ENCODE data around the gene DDX10.
"Not testable (repeated sequence)": the region's sequence is repeated elsewhere in the genome, so short reads cannot be mapped to it uniquely, and the experiment has no call there.

DDX10 gene

DNA sequence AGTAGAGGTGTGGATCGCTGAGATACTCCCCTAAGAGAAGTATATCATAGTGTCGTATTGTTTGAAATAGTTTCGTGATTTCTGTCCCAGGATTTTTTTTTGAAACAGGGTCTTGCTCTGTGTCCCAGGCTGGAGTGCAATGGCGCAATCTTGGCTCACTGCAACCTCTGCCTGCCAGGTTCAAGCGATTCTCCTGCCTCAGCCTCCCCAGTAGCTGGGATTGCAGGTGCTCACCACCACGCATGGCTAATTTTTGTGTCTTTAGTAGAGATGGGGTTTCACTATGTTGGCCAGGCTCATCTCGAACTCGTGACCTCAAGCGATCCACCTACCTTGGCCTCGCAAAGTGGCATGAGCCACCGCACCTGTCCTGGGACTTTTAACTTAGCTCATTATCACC is 159.1 kb downstream of the DDX10 start:
- DNase-seq (ENCODE audit: low read depth) = not testable (repeated sequence)

DNA sequence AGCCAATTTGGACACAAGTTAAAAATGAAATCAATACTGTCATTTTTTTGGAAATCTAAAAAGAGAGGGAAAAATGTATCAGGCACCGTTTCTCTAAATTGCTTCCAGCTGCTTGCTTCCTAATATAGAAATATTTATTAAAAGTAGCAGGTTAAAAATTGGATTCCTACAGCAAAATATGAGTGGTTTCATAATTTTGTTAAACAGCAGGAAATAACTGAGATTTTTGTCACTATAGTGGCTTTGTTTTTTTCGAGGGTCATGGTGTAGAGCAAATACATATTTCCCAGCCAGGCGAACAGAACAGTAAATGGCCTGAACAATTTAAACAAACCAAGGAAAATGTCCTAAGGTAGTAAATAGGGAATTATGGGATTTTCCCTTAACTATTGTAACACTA is 159.7 kb downstream of the DDX10 start:
- DNase-seq (ENCODE audit: low read depth) = peak; percentile 18

DNA sequence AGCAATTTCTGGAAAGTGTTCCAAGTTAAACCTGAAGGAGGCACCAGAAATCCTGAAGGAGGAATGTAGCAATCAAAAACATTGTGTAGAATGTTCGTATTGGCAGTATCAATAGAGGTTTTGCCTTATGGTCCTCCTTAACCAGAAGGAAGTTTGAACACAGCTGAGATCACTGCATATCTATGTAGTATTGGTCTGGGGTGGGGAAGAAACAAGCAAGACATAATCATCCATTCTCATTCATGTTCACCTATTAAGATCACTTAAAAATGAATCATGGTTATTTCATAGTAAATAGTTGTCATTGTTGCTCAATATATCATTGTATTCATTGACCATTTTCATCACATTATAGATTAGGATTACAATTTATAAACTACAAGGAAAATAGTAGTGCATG is 160.5 kb downstream of the DDX10 start:
- peak; percentile 16 for DNase-seq (ENCODE audit: low read depth)

DNA sequence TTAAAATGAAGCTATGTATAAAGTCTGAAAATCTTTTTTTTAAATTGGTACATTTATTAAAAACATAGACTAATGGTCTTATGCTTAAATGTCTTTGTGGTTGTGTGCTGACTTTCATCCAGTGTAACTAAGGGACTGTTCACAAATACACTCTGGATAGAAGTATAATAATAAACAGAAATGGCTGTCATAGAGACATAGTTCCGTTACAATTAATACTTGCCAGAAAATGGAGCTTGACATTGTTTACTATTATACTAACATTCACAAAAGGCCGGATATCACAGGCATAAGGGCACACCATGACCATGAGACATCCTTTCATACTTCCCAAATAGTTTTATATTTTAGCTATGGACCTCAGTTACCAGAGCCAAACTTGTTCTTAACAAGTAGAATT is 161.3 kb downstream of the DDX10 start:
- DNase-seq (ENCODE audit: low read depth) = no peak

DNA sequence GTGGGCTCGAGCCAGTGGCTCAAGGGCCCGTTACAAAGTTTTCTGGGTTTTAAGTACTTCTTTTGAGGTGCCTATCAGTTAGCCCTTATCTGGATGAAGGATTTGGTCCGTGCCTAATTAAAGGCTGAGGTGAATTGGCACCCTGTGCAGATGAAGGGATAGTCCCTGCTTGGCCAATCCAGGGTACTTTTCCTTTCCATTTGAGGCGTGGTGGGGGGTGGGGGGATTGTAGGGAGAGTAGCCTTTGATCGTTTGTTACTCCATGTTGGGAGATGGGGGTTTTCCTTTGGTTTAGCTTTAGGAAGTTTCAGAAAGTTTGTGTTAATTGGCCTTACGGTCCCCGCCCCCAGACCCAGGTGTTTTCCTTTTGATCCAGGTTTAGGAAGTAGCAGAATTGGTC is 170.8 kb downstream of the DDX10 start:
- DNase-seq (ENCODE audit: low read depth) = no peak

DNA sequence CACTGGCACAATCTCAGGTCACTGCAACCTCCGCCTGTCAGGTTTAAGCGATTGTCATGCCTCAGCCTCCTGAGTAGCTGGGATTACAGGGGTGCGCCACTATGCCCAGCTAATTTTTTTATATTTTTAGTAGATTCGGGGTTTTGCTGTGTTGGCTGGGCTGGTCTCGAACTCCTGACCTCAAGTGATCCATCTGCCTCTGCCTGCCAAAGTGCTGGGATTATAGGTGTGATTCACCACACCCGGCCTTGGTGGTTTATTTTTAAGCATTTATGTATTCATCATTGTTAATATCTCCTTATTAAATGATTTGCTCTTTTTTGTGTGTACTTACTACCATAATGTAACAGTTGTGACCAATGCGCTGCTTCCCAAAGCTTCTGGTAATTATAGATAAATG is 171.7 kb downstream of the DDX10 start:
- peak; percentile 56 for DNase-seq (ENCODE audit: low read depth)

DNA sequence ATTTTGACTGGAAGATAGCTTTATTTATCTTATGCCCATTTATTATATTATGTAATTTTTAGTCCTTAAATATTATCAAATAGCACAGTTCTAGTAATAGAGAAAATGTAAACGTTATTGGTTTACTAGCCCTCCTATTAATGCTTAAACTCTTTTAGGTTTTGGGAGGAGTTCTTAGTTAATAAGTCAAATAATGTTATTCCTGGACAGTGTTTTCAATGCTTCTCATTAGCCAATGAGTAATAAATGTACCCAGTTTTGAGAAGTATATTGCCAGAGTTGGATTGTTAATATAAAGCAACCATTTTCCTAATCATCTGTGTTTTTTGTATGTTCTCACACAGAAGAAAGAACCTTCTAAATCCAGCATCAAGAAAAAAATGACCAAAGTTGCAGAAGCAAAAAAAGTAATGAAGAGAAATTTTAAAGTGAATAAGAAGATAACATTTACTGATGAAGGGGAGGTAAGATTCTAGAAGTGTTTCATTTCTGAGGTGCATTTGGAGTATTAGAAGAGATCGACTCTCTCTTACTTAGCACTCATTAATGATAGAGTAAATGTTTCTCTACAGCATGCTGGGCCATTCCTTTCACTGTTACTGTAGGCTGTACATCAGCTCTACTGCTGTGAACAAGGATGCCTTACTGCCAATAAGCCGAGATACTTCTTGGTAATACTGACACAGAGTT is 173.4 kb downstream of the DDX10 start:
- no peak for DNase-seq (ENCODE audit: low read depth)

DNA sequence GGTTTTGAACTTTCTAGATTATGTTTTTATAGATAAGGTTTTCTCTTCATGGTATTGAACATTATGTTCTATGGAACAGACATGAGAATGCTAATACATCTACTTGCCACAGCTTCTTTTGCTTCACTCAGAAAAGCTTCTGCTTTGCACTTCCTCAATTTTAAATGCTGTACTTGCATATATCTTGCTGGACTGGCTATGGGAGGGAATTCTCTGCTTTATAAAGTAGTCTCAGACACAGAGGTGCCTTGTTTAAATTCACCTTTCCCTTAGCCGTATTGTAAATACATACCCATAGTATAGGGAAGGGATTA is 173.9 kb downstream of the DDX10 start:
- DNase-seq (ENCODE audit: low read depth) = no peak

DNA sequence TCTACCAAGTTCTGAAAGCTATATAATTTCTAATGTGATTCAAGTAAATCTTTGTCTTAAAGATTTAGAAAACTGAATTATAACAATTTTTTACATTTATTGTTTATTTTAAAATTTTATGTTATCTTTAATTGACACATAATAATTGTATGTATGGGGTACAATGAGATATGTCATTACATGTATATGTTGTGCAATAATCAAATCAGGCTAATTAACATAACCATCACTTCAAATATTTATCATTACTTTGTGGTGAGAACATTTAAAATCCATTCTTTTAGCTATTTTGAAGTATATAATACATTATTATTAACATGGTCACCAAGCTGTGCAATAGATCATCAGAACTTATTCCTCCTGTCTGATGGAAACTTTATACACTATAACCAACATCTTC is 181.1 kb downstream of the DDX10 start:
- DNase-seq (ENCODE audit: low read depth) = no peak

DNA sequence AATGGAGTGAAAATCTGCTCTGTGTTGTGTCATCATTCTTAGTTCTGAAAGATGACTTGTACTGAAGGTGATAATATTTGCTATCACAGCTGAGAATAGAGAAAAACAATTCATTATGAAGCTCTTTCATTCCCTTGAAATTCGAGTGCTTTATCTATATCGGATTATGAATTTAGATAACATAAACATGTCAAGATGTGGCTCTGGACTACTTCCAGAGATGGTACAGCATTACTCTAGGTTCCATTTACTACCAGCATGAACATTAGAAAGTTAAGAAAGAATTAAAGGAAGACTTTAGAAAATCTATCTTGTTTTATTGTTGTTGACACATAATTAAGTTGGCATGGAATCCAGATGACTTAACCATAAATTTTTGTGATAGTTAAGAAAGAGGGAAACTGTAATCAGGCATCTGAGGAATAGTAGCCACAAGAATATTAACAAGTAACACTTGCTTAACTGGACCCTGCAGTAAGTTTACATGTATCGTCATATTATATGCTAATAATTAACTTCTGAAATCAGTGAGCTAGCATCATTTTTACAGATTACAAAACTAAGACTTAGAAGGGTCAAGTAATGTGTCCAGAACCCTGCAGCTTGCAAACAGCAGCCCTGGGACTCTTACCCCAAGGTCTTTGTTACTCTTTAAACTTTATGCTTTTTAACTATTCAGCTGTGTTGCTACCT is 182.6 kb downstream of the DDX10 start:
- DNase-seq (ENCODE audit: low read depth) = no peak

DNA sequence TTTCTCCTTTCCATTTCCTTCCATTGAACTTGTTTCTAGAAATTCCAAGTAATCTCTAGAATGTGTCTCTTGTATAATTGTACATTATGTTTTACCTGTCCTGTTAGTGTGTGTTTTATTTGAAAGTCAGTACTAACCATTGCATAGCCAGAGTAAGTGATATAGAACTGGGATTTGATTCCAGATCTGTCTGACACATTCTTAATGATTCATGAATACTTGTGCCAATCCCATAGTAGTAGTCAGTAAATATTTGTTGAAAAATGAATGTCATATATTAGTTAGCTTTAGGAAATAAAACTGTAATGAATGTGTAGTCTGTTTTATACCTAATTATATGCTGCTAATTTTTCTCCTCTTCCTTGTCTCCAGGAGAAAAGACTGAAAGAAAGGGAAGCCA is 186.9 kb downstream of the DDX10 start:
- DNase-seq (ENCODE audit: low read depth) = peak; percentile 15

DNA sequence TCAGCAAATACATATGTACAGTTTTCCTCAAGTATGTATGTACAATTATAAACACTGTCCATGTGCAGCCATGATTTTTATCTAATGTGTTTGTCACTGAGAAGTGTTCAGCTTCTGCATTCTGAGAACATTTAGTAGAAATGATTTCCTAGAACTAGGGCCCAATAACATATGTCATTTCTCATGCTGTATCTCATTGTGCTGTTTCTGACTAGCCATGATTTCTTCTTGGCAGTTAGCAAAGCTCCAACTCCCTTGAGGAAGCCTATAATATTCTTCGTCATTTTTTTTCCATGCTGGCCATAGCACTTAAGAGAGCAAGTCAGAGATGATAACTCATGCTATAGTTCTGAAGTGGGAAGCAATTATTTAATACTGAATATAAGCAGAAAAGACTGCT is 187.8 kb downstream of the DDX10 start:
- no peak for DNase-seq (ENCODE audit: low read depth)

DNA sequence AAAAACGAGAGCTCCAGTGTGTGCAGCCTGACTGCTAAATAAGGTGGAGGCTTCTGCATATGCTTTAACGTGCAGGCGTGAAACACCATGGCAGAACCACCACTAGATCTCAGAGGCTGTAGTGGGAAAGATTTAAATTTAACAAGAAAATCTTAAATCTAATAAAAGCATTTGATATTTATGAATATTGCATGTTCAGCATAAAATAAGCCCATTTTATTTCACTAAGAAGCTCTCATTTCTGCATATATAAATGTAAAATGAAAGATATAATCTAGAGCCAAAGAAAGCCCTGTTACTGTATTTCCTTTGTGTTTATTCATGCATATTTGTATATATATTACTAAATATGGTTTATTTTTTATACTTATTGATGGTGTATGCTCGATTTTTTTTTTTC is 188.3 kb downstream of the DDX10 start:
- DNase-seq (ENCODE audit: low read depth) = no peak

DNA sequence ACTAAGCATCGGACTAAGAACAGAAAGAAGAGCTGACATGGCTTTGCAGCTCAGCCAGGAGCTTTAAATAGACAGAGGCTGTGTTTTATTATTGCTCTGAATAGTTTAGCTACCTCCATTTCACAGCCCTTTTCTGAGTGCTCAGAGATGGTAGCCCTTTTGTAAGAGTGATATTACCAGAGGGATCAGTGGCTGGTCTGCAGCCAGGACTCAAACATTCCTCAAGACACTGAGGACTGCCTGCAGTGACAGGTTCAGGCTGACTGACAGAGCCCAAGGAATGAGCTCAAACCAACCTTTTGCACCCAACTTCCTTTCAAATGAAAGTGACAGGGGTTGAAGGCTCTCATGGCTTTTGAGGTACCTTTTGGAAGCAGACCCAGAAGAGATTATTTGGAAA is 189.0 kb downstream of the DDX10 start:
- peak; percentile 42 for DNase-seq (ENCODE audit: low read depth)

DNA sequence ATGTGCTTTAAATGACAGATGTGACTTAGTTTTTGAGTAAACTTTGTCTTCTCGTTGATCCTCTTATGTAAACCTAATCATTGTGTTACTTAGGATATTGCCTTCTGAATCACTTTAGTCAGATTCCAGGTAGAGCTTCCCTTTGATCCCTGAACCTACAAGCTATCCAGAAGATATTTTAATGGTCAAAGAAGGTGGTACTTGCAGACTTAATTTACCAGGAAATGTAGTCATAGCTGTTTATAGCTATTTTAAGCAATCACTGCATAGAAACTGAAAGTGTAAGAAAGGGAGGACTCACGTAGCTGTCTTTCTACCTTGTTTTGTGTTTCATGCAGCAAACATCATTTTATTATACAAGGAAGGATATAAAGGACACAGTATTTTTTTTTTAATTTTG is 189.5 kb downstream of the DDX10 start:
- DNase-seq (ENCODE audit: low read depth) = peak; percentile 55

DNA sequence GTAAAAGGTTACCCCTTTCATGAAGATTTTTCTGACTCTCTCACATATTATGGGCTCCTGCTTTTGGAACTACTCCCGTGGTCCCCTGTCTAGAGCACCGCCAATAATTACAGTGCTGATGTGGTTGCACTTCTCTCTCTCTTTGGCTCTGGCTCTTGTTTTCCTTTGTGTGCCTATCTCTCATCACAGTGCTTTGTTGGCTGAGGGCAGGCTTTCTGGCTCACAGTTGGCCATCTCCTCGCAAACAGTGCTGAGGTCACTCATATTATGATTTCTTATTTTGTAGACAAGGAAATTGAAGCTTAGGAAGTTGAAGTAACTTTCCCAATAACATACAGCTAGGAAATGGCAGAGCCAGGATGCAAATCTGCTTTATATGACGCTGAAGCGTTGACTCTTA is 192.5 kb downstream of the DDX10 start:
- DNase-seq (ENCODE audit: low read depth) = no peak

DNA sequence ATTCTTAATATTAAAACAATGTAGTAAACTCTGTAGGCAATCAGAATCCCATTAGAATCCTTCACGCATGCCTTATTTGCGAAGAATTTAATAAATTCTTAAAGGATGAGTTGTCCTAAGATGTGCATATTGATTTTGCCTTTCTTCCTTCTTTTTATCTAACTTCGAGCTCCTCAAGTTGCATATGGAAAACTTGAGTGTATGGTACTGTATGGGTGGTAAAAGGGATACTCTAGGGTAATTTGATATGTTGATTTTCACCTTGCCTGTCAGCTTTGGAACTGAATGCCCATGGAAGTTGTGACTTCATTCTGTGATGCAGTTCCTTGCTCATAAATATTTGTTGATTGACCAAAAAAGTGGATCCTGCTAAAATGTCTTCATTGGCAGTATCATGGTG is 193.8 kb downstream of the DDX10 start:
- DNase-seq (ENCODE audit: low read depth) = peak; percentile 36

DNA sequence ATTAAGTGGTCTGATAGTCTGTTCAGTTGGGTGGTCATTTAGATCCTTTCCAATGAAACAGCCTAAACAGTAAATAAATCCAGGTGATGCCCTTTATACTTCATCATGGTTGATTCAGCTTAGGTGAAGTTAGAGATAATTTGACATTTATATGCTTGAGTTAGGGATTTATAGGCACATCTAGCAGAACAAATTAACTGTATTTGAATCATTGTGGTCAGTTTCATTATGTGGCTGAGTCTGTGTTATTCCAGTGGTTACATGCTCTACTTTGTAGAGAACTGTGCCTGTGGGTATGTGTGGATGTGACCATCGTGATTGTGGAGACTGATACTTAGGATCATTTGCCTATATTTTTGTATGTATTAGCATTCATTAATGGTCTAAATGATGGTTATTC is 194.6 kb downstream of the DDX10 start:
- DNase-seq (ENCODE audit: low read depth) = no peak

DNA sequence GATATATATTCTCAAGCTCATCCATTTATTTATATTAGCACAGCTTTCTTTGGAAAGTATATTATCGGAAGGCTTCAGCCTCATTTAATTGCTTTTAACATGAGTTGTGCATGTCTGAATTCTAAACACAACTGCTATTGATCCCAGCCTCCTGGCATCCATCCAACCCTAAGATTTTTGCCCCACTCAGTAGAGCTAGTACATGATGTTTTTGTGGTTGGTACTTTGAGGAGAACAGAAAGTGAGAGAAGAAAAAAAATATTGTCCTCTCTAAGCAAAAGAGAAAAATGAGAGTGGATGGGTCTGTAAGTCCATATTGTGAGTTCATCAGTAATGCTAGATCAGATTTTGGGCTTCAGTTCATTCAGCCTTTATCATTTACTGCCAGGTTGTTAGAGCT is 198.7 kb downstream of the DDX10 start:
- DNase-seq (ENCODE audit: low read depth) = no peak

DNA sequence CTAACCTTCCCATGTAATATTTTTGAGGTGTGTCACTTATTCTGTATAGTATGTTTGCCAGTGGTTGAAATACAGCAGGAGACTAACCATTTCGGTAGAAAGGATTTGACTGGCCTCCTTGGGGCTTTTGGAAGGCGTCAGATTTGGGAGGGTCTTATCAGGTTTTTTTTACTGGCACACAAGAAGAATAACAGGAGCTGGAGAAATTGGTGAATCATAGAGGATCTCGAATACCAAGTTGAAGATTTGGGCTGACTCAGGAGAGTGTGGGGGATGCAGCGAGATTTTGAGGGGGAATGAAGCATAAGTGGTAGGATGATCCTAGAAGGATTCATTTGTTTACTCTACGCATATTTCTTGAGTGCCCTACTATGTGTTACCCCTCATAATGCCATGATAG is 200.5 kb downstream of the DDX10 start:
- no peak for DNase-seq (ENCODE audit: low read depth)

DNA sequence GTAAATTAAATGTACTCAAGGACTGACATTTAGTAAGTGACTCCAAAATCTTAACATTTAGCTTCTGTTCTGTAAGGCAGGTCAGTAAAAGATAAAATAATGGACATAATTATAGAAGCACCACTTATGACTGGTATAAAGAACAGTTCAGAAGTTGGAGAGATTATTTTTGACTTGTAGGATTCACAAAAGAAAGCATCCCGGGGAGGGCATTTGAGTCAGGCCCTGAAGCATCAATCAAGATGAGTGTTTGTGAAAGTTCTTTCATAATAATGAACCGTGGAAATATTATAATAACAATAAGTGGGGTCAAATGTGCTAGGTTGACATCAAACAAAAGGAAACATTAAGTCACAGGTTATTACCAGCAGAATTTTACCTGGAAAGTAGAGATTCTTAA is 201.9 kb downstream of the DDX10 start:
- no peak for DNase-seq (ENCODE audit: low read depth)

DNA sequence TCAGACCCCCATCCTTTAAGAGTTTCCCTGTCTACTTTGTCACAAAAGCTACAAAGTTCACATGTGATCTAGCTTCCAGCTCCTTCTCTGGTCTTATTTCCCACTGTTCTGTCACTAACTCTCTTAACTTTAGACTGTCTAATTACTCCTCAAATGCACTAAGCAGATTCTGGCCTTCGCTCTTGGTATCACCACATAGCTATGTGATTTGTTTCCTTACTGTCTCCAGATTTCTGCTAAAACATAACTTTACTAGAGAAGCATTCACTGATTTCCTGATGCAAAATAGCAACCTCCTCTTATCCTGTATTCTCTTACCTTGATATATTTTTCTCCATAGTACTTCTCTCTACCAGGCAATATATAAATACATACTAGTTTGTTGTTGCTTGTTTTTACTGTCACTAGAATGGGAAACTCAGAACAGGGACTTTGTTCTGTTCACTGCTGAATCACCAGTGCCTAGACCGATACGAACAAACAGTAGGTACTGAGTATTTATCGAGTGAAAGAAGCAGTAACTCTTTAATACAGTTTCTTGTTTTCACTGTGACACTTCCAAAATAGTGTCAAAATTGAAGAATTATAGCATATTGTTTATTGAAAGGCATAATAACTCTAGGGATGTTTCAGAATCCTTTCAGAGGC is 205.6 kb downstream of the DDX10 start:
- DNase-seq (ENCODE audit: low read depth) = peak; percentile 86

DNA sequence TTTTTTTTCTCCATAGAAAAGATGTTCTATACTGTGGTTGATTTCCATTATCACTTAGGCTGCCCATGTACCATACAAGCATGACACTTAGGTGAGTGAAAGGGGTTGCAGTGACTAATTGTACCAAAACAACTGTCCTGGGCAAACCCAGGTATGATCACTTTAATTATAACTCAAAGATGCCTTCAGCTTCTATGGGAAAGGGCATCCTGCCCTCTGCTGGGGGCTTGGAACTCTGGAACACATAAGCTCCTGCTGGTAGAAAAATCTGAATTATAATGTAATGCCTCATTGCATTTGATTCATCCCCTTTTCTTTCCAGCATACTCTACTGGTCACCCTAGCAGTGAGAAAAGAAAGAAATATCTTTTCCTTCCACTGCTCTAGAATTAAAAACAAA is 206.3 kb downstream of the DDX10 start:
- peak; percentile 78 for DNase-seq (ENCODE audit: low read depth)

DNA sequence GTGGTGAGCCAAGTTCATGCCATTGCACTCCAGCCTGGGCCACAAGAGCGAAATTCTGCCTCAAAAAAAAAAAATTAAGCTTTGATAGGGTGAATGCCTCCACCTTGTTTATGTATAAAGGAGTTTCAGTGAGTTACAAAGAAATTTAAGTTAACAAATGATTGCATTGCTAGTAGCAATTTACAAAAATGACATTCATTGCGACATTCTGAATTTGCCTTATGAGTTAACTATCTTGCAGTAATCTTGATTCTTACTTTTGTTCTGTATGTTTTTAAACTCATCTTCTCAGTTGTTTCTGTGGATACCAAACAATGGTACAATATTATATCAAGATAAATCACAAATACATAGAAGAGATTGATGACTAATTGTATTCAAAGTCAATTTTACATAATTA is 207.0 kb downstream of the DDX10 start:
- peak; percentile 19 for DNase-seq (ENCODE audit: low read depth)
